GM12873 (cell line): ENCODE results near the gene EYA4.

Source experiments
- CTCF ChIP-seq: IDR thresholded peaks from 2 replicates; pipeline ENCODE4 v1.5.1; 2012; ENCODE audit warnings: low read depth, mild to moderate bottlenecking, moderate library complexity, low read length, control low read depth; ENCODE audit not compliant: insufficient read depth; ENCODE audit errors: missing control alignments

The EYA4 gene

GRCh38 chr6:133467982-133468380 is 226.8 kb downstream of the EYA4 start:
- TF ChIP-seq CTCF = no peak

GRCh38 chr6:133468591-133468990 is 227.4 kb downstream of the EYA4 start:
- TF ChIP-seq CTCF = no peak

- no peak for TF ChIP-seq CTCF
Measured at GRCh38 chr6:133474516-133474915, 233.4 kb downstream of the EYA4 start.

GRCh38 chr6:133478673-133479072 is 237.5 kb downstream of the EYA4 start:
- no peak for TF ChIP-seq CTCF

GRCh38 chr6:133487174-133487573 is 246.0 kb downstream of the EYA4 start:
- no peak for TF ChIP-seq CTCF

GRCh38 chr6:133495205-133495903 is 254.2 kb downstream of the EYA4 start:
- no peak for TF ChIP-seq CTCF

- TF ChIP-seq CTCF = no peak
Measured at GRCh38 chr6:133499662-133500061, 258.5 kb downstream of the EYA4 start.
